K562 (cell line): ENCODE results near the gene PINK1. TPM values are rescaled to one million over a fixed set of nuclear protein-coding genes. Genes with fewer than 3 reads are reported as not detected.
A peak's percentile ranks its signal among the peaks of the same experiment; 100 is the strongest.

Source experiments
- ADNP ChIP-seq: fragments of 200-800 bp; sonication (Bioruptor generic); IDR thresholded peaks from 2 replicates; pipeline ENCODE4 v1.6.1; 2016; ENCODE audit warnings: missing genetic modification characterization, missing compliant biosample characterization
- BHLHE40 ChIP-seq: IDR thresholded peaks from 2 replicates; pipeline ENCODE4 v1.6.1; 2011; ENCODE audit warnings: low read length, improper control_type of control experiment
- CHAMP1 ChIP-seq: fragments of 450-650 bp; IDR thresholded peaks from 2 replicates; pipeline ENCODE4 v1.6.1; 2016; ENCODE audit warnings: mild to moderate bottlenecking
- DPF2 ChIP-seq: fragments of 450-650 bp; IDR thresholded peaks from 2 replicates; pipeline ENCODE4 v1.6.1; 2016
- EP400 ChIP-seq: fragments of 450-650 bp; IDR thresholded peaks from 2 replicates; pipeline ENCODE4 v1.6.1; 2017; ENCODE audit warnings: antibody characterized with exemption, mild to moderate bottlenecking, moderate library complexity
- EWSR1 ChIP-seq: fragments of 450-650 bp; IDR thresholded peaks from 2 replicates; pipeline ENCODE4 v1.6.1; 2018; ENCODE audit warnings: borderline replicate concordance, mild to moderate bottlenecking, low read depth, moderate library complexity; ENCODE audit not compliant: partially characterized antibody
- HIVEP1 ChIP-seq: fragments of 250-450 bp; sonication (Bioruptor Pico); IDR thresholded peaks from 2 replicates; pipeline ENCODE4 v1.4.0; 2020; ENCODE audit warnings: mild to moderate bottlenecking
- NELFE ChIP-seq: IDR thresholded peaks from 2 replicates; pipeline ENCODE4 v1.6.1; 2011; ENCODE audit warnings: mild to moderate bottlenecking; ENCODE audit not compliant: insufficient read depth, insufficient read length
- PRDM10 ChIP-seq: fragments of 450-650 bp; IDR thresholded peaks from 2 replicates; pipeline ENCODE4 v1.6.1; 2018; ENCODE audit not compliant: partially characterized antibody
- RERE ChIP-seq: sonication (generic); formaldehyde crosslinking; IDR thresholded peaks from 2 replicates; pipeline ENCODE4 v1.8.0; 2023; ENCODE audit warnings: missing genetic modification reagents, mild to moderate bottlenecking, borderline replicate concordance
- SMAD3 ChIP-seq: fragments of 450-650 bp; formaldehyde crosslinking; conservative IDR thresholded peaks from 2 replicates; pipeline ENCODE4 v1.4.0; 2020; ENCODE audit warnings: mild to moderate bottlenecking
- SRSF1 ChIP-seq: fragments of 200-400 bp; formaldehyde crosslinking; IDR thresholded peaks from 2 replicates; pipeline ENCODE4 v1.6.1; 2017; ENCODE audit warnings: mild to moderate bottlenecking, low read depth, low read length, moderate library complexity
- SRSF7 ChIP-seq: fragments of 200-400 bp; formaldehyde crosslinking; optimal IDR thresholded peaks from 2 replicates; pipeline ENCODE3; 2017; ENCODE audit warnings: mild to moderate bottlenecking, low read depth, low read length
- TFAM ChIP-seq: fragments of 250-450 bp; sonication (Bioruptor Pico); conservative IDR thresholded peaks from 2 replicates; pipeline ENCODE4 v1.5.0; 2021; ENCODE audit warnings: mild to moderate bottlenecking, moderate library complexity
- ZNF184 ChIP-seq: sonication (generic); formaldehyde crosslinking; IDR thresholded peaks from 2 replicates; pipeline ENCODE4 v1.5.0; 2020; ENCODE audit warnings: missing genetic modification reagents
- ZNF551 ChIP-seq: fragments of 250-450 bp; sonication (Bioruptor Pico); IDR thresholded peaks from 2 replicates; pipeline ENCODE4 v1.5.0; 2021; ENCODE audit warnings: mild to moderate bottlenecking, moderate library complexity
- ZNF778 ChIP-seq: fragments of 450-650 bp; formaldehyde crosslinking; IDR thresholded peaks from 2 replicates; pipeline ENCODE4 v1.4.0; 2020; ENCODE audit warnings: mild to moderate bottlenecking, moderate library complexity
- polyA plus RNA-seq, 8 experiments: library from polyadenylated mRNA; depleted of rRNA in 4 of 8; stranded (reverse) in 5 of 8; unstranded in 3 of 8; fragments of >200 nt; fragmentation: Nextera tagmentation in 2 of 8; fragmentation: Illumina TruSeq in 1 of 8; extraction: Ambion mirVana in 2 of 8; extraction: Trizol in 1 of 8; gene quantifications; 2 replicates each; pipeline versions ENCODE4 v1.2.1 to v1.2.3, GENCODE V29; 2011 to 2014; ENCODE audit warnings: inconsistent platforms in 1 of 8, missing spikeins in 1 of 8
- total RNA-seq, 7 experiments: library from RNA; depleted of rRNA in 6 of 7; stranded (reverse); fragments of >200 nt in 6 of 7; fragmentation: Illumina TruSeq in 2 of 7; extraction: Trizol in 2 of 7; gene quantifications; 2 replicates each; pipeline versions ENCODE4 v1.2.1 to v1.2.3, GENCODE V29; 2011 to 2021; ENCODE audit warnings: low replicate concordance in 1 of 7

The PINK1 gene
- total and polyA plus RNA-seq, 9 of the 15 experiments (the other 6 are each of a cell fraction or from before 2014, with no cell fraction given) = 1.5 to 11.3 (median 6.8) TPM

GRCh38 chr1:20633190-20634064, at the start of gene PINK1 (continued):
- TF ChIP-seq RERE (CRISPR knock-in tag) = no peak
- TF ChIP-seq TFAM (CRISPR knock-in tag) = no peak
- peak; percentile 69; the same call in 1 of the 2 replicates for TF ChIP-seq CHAMP1
- TF ChIP-seq SRSF1 = no peak
- TF ChIP-seq HIVEP1 = no peak
- no peak for TF ChIP-seq NELFE
- TF ChIP-seq ZNF184 = no peak
- TF ChIP-seq ZNF778 (CRISPR knock-in tag) = no peak
- TF ChIP-seq PRDM10 = no peak
- no peak for TF ChIP-seq SRSF7
- TF ChIP-seq BHLHE40 = peak; percentile 50; the same call in 1 of the 2 replicates
- TF ChIP-seq ZNF551 = no peak
- no peak for TF ChIP-seq DPF2
- TF ChIP-seq ADNP (tag) = no peak
- no peak for TF ChIP-seq SMAD3 (CRISPR knock-in tag)
- TF ChIP-seq EWSR1 = no peak
- TF ChIP-seq EP400 = peak; percentile 77
